GM21447 (cell line): ENCODE results near the gene USP40.

Experiments
- ATAC-seq: cut with Tn5 transposase; IDR thresholded peaks from one replicate; pipeline ENCODE4 v1.9.1; 2021; ENCODE audit not compliant: unreplicated experiment

The USP40 gene

GRCh38 chr2:233433794-233434193 lies 132.8 kb downstream of the USP40 start:
- ATAC-seq = no peak

DNA sequence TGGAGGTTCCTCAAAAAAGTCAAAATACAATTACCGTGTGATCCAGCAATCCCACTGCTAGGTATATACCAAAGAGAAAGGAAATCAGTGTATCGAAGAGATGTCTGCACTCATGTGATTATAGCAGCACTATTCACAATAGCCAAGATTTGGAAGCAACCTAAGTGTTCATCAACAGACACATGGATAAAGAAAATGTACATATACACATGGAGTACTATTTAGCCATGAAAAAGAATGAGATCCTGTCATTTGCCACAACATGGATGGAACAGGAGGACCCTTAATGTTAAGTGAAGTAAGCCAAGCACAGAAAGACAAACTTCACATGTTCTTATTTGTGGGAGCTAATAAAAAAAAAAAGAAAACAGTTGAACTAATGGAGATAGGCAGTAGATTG lies 133.6 kb downstream of the USP40 start:
- no peak for ATAC-seq

GRCh38 chr2:233430651-233431050 lies 135.9 kb downstream of the USP40 start:
- ATAC-seq = no peak

DNA sequence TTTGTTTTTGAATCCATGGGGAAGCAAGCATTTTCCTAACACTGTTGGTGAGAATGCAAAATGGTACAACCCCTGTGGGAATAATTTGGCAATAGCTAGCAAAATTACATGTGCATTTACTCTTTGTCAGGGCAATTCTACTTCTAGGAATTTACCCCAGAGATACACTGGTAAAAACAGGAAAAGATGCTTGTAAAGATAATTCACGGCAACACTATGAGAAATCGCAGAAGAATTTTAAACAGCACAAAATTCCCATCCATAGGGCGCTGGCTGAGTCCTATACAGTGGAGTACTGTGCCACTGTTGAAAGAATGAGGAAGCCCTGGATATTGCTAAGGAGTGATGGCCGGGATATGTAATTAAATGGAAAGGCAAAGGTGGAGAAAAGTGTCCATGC lies 136.5 kb downstream of the USP40 start:
- no peak for ATAC-seq

- ATAC-seq = no peak
Observed at GRCh38 chr2:233429175-233429897, 137.2 kb downstream of the USP40 start.

GRCh38 chr2:233428438-233428837 lies 138.1 kb downstream of the USP40 start:
- no peak for ATAC-seq

- ATAC-seq = no peak
Observed at GRCh38 chr2:233428008-233428407, 138.6 kb downstream of the USP40 start.

- ATAC-seq = no peak
Observed at GRCh38 chr2:233426619-233427342, 139.8 kb downstream of the USP40 start.
